GM21381 (cell line): ENCODE data around the gene CDCA3.

Experiments used
- ATAC-seq: cut with Tn5 transposase; IDR thresholded peaks from one replicate; pipeline ENCODE4 v1.9.1; 2021; ENCODE audit warnings: mild to moderate bottlenecking, moderate library complexity; ENCODE audit not compliant: unreplicated experiment

Gene CDCA3

GRCh38 chr12:6834873-6835272 is 16.2 kb downstream of the CDCA3 start:
- ATAC-seq: no peak

DNA sequence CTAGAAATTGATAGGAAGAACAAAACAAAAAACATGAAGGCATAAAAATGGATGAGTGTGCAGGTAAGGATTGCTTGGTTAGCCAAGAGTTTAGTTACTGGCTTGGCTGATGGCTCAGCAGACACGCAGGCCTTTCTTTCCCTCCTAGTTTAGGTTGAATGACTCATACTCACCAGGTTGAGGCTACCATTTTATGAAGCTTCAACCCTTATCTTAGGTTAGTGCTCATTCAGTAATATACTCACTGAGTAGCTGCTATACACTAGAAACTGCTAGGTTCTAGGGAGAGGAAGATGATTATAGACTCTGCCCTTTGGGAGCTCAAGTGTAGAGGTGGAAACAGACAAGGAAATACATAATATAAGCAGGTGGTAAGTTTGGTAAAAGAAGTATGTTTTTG is 16.8 kb downstream of the CDCA3 start:
- ATAC-seq: no peak

DNA sequence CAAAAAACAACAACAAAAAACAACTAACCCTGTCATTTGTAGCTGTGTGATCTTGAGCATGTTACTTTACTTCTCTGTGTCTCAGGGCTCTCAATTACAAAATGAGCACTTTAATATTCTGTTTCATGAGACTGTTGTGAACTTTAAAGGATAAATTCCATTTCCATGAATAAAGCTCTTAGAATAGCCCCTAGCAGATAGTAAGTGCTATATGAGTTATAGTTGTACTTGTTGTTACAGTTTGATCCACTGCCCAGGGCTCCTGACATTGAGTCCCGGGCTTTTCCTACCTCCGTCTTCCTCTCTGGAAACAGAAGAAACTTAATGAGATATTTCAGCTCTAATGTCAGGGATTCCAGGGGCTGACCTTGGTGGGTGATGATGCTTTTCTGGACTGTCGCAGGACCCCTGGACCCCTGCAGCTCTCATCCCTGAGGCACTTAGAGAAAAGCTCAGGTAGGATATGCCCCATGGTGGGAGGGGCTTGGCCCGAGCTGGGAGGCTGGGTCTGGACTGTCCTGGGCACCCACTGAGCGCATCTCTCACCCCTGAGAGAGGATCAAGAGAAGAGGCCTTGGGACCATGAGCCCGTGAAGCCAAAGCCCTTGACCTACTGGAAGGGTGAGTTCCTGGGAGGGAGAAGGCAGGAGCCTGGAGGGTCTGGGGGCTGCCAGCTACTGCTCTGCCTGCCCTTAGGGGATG is 17.7 kb downstream of the CDCA3 start:
- ATAC-seq: no peak

DNA sequence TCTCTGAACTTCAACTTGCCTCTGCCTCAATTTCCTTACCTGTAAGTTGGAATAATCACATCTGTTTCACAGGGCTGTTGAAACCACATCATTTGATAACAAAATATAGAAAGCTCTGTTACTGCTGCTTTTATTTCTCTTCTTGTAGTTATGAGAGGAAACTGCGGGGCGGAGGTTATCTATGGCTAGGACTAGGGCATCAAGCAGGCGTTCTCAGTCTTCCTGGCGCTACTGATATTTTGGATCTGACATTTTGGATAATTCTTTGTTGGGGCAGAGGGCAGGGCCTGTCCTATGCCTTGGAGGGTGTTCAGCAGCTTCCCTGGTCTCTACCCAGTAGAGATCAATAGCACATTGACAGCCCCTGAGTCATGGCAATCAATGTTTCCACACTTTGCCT is 19.0 kb downstream of the CDCA3 start:
- ATAC-seq: no peak

- ATAC-seq: no peak
Measured at GRCh38 chr12:6831450-6831995, 19.6 kb downstream of the CDCA3 start.

- no peak for ATAC-seq
Measured at GRCh38 chr12:6830999-6831398, 20.1 kb downstream of the CDCA3 start.

GRCh38 chr12:6830286-6830890 is 20.7 kb downstream of the CDCA3 start:
- ATAC-seq: no peak

DNA sequence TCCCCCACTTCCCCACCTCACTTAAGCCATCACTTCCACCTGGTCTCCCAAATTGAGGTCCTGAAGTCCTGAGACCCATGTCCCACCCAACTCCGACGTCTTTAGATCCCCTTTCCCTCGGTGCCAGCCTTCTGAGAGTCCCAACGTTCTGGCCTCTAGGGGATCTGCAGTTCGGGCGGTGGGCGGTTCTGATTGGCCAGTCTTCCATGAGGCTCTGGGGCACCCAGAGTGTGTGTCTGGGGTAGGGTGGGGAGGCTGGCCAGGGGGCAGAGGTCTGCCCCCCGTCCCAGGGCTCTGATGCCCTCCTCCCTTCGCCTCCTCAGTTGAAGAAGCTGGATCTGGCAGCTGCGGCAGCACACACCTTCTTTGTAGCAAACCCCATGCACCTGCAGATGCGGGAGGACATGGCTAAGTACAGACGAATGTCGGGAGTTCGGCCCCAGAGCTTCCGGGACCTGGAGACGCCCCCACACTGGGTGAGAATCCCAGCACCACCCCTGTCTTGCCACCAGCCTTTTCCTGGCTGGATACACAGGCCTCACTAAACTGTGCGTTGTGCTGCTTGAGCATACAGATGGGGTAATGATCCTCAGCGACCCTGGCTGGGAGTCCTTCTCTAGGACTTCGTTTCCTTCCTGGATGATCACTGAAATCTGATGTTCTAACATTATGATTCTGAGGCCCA is 21.4 kb downstream of the CDCA3 start:
- no peak for ATAC-seq

- ATAC-seq: no peak
Measured at GRCh38 chr12:6828781-6829535, 22.1 kb downstream of the CDCA3 start.

GRCh38 chr12:6827982-6828780 is 22.9 kb downstream of the CDCA3 start, which contains the start of gene P3H3:
P3H3 (plus strand) TSS chr12:6828407; CDS start chr12:6828441, 34 bp downstream.
- ATAC-seq: no peak

- ATAC-seq: no peak
Measured at GRCh38 chr12:6827437-6827911, 23.6 kb downstream of the CDCA3 start.

GRCh38 chr12:6826734-6827436 is 24.2 kb downstream of the CDCA3 start:
- ATAC-seq: no peak

GRCh38 chr12:6826125-6826733 is 24.9 kb downstream of the CDCA3 start:
- ATAC-seq: no peak

DNA sequence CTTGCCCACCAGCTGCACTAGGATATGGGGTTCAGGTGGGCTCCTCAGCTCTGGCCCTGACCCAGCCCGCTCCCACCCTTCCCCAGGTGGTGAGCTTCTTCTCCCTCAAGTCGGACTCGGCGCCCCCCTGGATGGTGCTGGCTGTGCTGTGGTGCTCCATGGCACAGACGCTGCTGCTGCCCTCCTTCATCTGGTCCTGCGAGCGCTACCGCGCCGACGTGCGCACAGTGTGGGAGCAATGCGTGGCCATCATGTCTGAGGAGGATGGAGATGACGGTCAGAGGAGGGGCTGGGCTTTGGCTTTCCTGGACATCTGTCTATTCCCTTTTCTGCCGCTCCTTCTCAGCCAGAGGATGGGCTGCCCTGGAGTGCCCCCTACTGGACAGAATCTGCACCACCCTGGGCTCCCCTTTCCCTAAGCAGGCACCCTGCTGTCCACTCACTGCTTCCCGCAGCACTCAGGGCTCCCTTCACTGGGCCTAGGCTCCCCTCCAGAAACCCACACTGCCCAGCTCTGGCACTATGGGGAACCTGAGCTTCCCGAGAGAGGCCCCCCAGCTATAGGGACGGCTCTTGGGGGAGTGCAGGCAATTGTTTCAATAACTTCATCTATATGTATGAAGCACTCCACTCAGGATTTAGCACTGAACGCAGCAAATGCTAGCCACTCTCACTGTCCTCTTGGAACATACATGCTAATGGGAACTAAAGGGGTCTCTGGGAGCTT is 25.5 kb downstream of the CDCA3 start:
- ATAC-seq: no peak

DNA sequence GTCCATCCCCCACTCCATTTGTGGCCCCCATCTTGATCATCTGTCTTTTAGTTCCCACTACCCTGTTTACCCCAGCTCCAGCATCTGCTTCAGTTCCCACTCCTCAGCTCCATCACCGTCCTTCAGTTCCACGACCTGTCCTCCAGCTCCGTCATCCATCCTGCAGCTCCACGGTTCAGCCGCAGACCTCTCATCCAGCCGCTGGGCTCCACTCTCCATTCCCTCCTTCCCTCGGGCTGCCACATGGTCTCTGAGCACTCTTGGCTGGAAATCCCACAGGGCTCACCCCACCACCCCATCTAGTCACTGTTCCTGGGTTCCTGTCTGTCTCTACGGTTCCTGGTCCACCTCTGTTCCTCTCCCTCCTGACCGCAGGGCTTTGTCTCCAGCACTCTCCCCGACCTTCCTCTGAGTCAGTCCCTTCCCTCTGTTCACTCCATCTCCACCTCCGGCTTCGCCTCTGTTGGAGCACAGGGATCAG is 26.1 kb downstream of the CDCA3 start:
- ATAC-seq: no peak

- no peak for ATAC-seq
Measured at GRCh38 chr12:6824085-6824775, 26.9 kb downstream of the CDCA3 start.

GRCh38 chr12:6823182-6824084 is 27.7 kb downstream of the CDCA3 start:
- ATAC-seq: no peak
